A549 treated with DMSO at 1 μM for 4 hours (cell line): ENCODE measurements around the gene PTCH2. TPM values are rescaled to one million over a fixed set of nuclear protein-coding genes. Genes with fewer than 3 reads are reported as not detected.

Experiments
- total RNA-seq: library from RNA; stranded (reverse); fragments of 200-300 nt; extraction: Qiagen RNA extraction; gene quantifications from 5 replicates; pipeline ENCODE4 v1.2.3, GENCODE V29; 2022; ENCODE audit warnings: low read depth

PTCH2 gene
- 0.08 to 0.28 TPM (median 0.23 TPM) in 5 replicates for total RNA-seq

GRCh38 chr1:44842862-44843655, at the start of gene PTCH2:
TSS of gene PTCH2 (minus strand) at chr1:44843253. CDS start at chr1:44842932, 321 bp downstream.

GRCh38 chr1:44808063-44808937, 34.8 kb downstream of the PTCH2 start, which contains the start of gene BTBD19:
TSS of gene BTBD19 (plus strand) at chr1:44808523. CDS start at chr1:44808821, 298 bp downstream.

GRCh38 chr1:44806704-44807363, 36.2 kb downstream of the PTCH2 start, which contains the start of gene DYNLT4:
TSS of gene DYNLT4 (minus strand) at chr1:44807351. CDS start at chr1:44806668, 683 bp downstream.

GRCh38 chr1:44799770-44800584, 43.1 kb downstream of the PTCH2 start, which contains the start of gene PLK3:
TSS of gene PLK3 (plus strand) at chr1:44800377. CDS start at chr1:44800464, 87 bp downstream.

GRCh38 chr1:44788120-44788860, 54.8 kb downstream of the PTCH2 start, which contains the start of gene BEST4:
TSS of gene BEST4 (minus strand) at chr1:44788170. CDS start at chr1:44787705, 465 bp downstream.

GRCh38 chr1:44775078-44775929, 67.7 kb downstream of the PTCH2 start, which contains the start of gene RPS8:
TSS of gene RPS8 (plus strand) at chr1:44775540. CDS start at chr1:44775597, 57 bp downstream.

Other genes with a start within 250 kb of the PTCH2 start
- 8.5 to 10.2 TPM (median 9.1 TPM) in 5 replicates for gene TMEM53, start 168.8 kb downstream of the PTCH2 start, total RNA-seq
- gene ARMH1, start 168.5 kb downstream of the PTCH2 start, total RNA-seq, result 0.35 to 1.1 TPM (median 0.80 TPM) in 5 replicates
- gene RNU5D-1, start 112.1 kb downstream of the PTCH2 start, total RNA-seq, result not detected in 5 replicates
- 38.9 to 43.7 TPM (median 41.4 TPM) in 5 replicates for gene KIF2C, start 103.4 kb downstream of the PTCH2 start, total RNA-seq
- 1,523 to 1,715 TPM (median 1,655 TPM) in 5 replicates for gene RPS8, start 67.7 kb downstream of the PTCH2 start, total RNA-seq
- gene BEST4, start 55.1 kb downstream of the PTCH2 start, total RNA-seq, result 0.15 to 0.66 TPM (median 0.37 TPM) in 5 replicates
- 14.9 to 20.3 TPM (median 16.0 TPM) in 5 replicates for gene PLK3, start 42.9 kb downstream of the PTCH2 start, total RNA-seq
- 0.35 to 1.3 TPM (median 0.75 TPM) in 5 replicates for gene DYNLT4, start 35.9 kb downstream of the PTCH2 start, total RNA-seq
- 2.4 to 3.9 TPM (median 3.1 TPM) in 5 replicates for gene BTBD19, start 34.7 kb downstream of the PTCH2 start, total RNA-seq
- gene EIF2B3, start 143.3 kb upstream of the PTCH2 start, total RNA-seq, result 16.7 to 21.4 TPM (median 18.8 TPM) in 5 replicates
- gene HECTD3, start 168.1 kb upstream of the PTCH2 start, total RNA-seq, result 13.5 to 18.8 TPM (median 16.1 TPM) in 5 replicates
- 43.8 to 56.0 TPM (median 49.2 TPM) in 5 replicates for gene UROD, start 169.0 kb upstream of the PTCH2 start, total RNA-seq